OCI-LY3 (cell line): ENCODE data around the gene NAT10.

ENCODE experiments used
- H2AFZ ChIP-seq: fragments of 200-600, 300-600 bp; shearing (Covaris generic); 2 replicates; pipeline ENCODE4 v1.6.0; 2014; ENCODE audit warnings: antibody characterized with exemption, low read depth, low read length
- H3K27ac ChIP-seq: fragments of 200-600, 300-600 bp; sonication (generic); 2 replicates; pipeline ENCODE4 v1.5.1; 2014; ENCODE audit warnings: mild to moderate bottlenecking, low read length, moderate library complexity, mixed read lengths
- H3K27me3 ChIP-seq: fragments of 200-600, 300-600 bp; sonication (generic); 2 replicates; pipeline ENCODE4 v1.6.1; 2014; ENCODE audit warnings: low read depth, low read length, mixed read lengths
- H3K36me3 ChIP-seq: fragments of 200-600, 300-600 bp; sonication (generic); replicated peaks from 2 replicates; pipeline ENCODE3; 2014; ENCODE audit warnings: low read depth, low read length, mixed read lengths
- H3K4me1 ChIP-seq: fragments of 300-600, 200-600 bp; sonication (generic); 2 replicates; pipeline ENCODE4 v1.6.1; 2014; ENCODE audit warnings: low read length, mixed read lengths
- H3K4me2 ChIP-seq: fragments of 200-600, 300-600 bp; sonication (generic); 2 replicates; pipeline ENCODE4 v1.6.1; 2014; ENCODE audit warnings: low read length, mixed read lengths
- H3K4me3 ChIP-seq: fragments of 300-600, 200-600 bp; sonication (generic); 2 replicates; pipeline ENCODE4 v1.5.1; 2014; ENCODE audit warnings: antibody characterized with exemption, mild to moderate bottlenecking, low read length, moderate library complexity
- H3K79me2 ChIP-seq: fragments of 300-600, 200-600 bp; shearing (Covaris generic); 2 replicates; pipeline ENCODE4 v1.6.1; 2014; ENCODE audit warnings: mild to moderate bottlenecking, low read length, mixed read lengths
- H3K9ac ChIP-seq: fragments of 300-600, 200-600 bp; shearing (Covaris generic); 2 replicates; pipeline ENCODE4 v1.6.0; 2014; ENCODE audit warnings: mild to moderate bottlenecking, low read length, moderate library complexity
- H3K9me3 ChIP-seq: fragments of 200-600, 300-600 bp; shearing (Covaris generic); 2 replicates; pipeline ENCODE4 v1.6.1; 2014; ENCODE audit warnings: low read length, mixed read lengths; ENCODE audit not compliant: insufficient read depth
- H4K20me1 ChIP-seq: fragments of 200-600, 300-600 bp; sonication (generic); 2 replicates; pipeline ENCODE4 v1.6.1; 2016; ENCODE audit warnings: low read length, mixed read lengths; ENCODE audit not compliant: insufficient read depth
- CTCF ChIP-seq: fragments of 200-600, 300-600 bp; sonication (generic); IDR thresholded peaks from 2 replicates; pipeline ENCODE4 v1.5.1; 2014; ENCODE audit warnings: antibody characterized with exemption, low read length, low read depth
- EZH2phosphoT487 ChIP-seq: fragments of 200-600 bp; shearing (Covaris generic); IDR thresholded peaks from 2 replicates; pipeline ENCODE4 v1.6.1; 2018; ENCODE audit warnings: antibody characterized with exemption, mixed run types, low read depth

The NAT10 gene

DNA sequence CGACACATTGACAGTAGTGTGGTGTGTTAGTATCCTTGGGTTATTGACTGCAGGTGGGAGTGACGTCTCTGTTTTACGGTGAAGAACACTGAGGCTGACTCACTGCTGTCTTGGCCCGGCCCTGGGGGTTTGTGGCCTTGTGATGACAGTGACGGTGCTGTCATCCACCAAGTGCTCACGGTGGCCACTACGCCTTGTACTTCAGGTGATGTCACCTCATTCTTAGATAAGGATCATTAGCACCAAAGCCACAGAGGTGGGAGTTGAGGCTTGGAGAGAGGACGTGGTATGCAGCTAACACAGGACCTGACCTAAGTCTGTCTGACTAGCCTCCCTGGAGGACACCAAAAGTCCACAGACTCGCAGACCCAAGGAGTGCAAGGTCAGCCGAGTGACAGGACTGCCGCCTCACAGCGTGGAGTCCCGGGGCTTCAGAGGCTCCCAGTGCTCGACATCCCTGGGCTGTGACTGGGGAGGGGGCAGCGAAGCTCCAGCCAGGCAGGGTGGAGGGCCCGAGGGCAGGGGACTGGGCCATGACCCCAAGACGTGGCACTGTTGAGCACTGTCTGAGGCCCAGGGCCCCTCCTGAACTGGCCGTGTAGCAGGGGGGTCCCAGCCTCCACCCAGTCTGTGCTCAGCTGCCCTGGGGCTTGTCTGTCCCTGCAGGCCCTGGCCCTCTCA is 56.5 kb downstream of the NAT10 start:
- Histone ChIP-seq H3K27ac (no peak overlapping the region), H3K4me3 (no peak overlapping the region), H3K79me2 (no peaks in the 10 kb centered on the region), H3K36me3 (peaks cover 6% of the 10 kb centered on the region), H3K4me1 (no peaks in the 10 kb centered on the region), H3K9me3 (no peaks in the 10 kb centered on the region), H3K4me2 (no peak overlapping the region), H2AFZ (no peak overlapping the region), H4K20me1 (no peaks in the 10 kb centered on the region), H3K9ac (no peak overlapping the region), H3K27me3 (no peaks in the 10 kb centered on the region)
- TF ChIP-seq EZH2phosphoT487: no peak
- TF ChIP-seq CTCF: no peak

DNA sequence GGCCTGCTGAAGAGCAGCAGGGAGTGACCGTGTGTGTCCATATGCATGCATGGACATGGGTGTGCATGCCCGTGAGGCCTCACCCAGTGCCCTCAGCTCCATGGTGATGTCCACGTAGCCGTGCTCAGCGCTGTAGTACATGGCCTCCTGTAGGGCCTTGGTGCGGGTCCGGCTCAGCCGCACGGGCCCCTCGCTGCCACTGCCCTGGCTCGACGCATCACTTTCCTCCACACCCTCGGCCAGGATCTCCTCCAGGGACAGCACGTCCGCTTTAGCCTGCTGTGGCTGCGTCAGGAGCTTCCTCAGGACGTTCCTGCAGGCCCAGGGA is 57.0 kb downstream of the NAT10 start:
- Histone ChIP-seq H3K79me2 (no peaks in the 10 kb centered on the region), H2AFZ (no peak overlapping the region), H4K20me1 (no peaks in the 10 kb centered on the region), H3K4me2 (no peak overlapping the region), H3K9me3 (no peaks in the 10 kb centered on the region), H3K27me3 (no peaks in the 10 kb centered on the region), H3K9ac (no peak overlapping the region), H3K36me3 (peaks cover 8% of the 10 kb centered on the region), H3K4me1 (no peaks in the 10 kb centered on the region), H3K4me3 (no peak overlapping the region), H3K27ac (no peak overlapping the region)
- TF ChIP-seq EZH2phosphoT487: no peak
- no peak for TF ChIP-seq CTCF

- Histone ChIP-seq H3K27me3 (no peaks in the 10 kb centered on the region), H3K27ac (no peak overlapping the region), H3K9ac (no peak overlapping the region), H3K9me3 (no peaks in the 10 kb centered on the region), H2AFZ (no peak overlapping the region), H4K20me1 (no peaks in the 10 kb centered on the region), H3K4me2 (no peak overlapping the region), H3K4me3 (no peak overlapping the region), H3K79me2 (no peaks in the 10 kb centered on the region), H3K36me3 (peaks cover 8% of the 10 kb centered on the region), H3K4me1 (no peaks in the 10 kb centered on the region)
- TF ChIP-seq CTCF: no peak
- no peak for TF ChIP-seq EZH2phosphoT487
Measured at GRCh38 chr11:34162856-34163255, 57.4 kb downstream of the NAT10 start.

DNA sequence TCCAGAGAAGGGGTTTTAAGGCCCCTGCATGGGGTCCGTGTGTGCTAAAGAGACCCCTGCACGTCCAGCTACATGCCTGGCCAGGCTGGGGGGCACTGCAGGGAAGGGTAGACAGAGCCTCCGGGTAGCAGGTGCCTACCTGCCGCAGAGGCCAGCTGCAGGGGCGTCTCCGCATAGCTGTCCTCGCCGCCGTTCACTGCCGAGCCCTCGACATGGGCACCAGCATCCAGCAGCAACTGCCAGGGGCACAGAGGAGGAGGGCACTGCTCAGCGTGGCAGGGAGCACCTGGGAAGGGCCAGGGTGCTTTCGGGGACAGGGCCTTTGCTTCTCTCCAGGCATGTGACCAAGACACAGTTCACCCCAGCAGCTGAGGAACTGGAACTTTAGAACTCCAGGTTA is 59.7 kb downstream of the NAT10 start:
- TF ChIP-seq EZH2phosphoT487 (no peak), CTCF (no peak)
- Histone ChIP-seq H4K20me1 (no peaks in the 10 kb centered on the region), H3K27me3 (no peaks in the 10 kb centered on the region), H3K4me2 (no peak overlapping the region), H3K27ac (no peak overlapping the region), H2AFZ (no peak overlapping the region), H3K36me3 (peaks cover 8% of the 10 kb centered on the region), H3K4me1 (no peaks in the 10 kb centered on the region), H3K9ac (no peak overlapping the region), H3K79me2 (no peaks in the 10 kb centered on the region), H3K4me3 (no peak overlapping the region), H3K9me3 (no peaks in the 10 kb centered on the region)
